ENCODE data around the gene SMAGP. TPM values are rescaled to one million over a fixed set of nuclear protein-coding genes. Genes with fewer than 3 reads are reported as not detected.

Gene SMAGP
- total and polyA plus RNA-seq, 10 donors, result 8.2 to 18.1 (median 11.6) TPM

DNA sequence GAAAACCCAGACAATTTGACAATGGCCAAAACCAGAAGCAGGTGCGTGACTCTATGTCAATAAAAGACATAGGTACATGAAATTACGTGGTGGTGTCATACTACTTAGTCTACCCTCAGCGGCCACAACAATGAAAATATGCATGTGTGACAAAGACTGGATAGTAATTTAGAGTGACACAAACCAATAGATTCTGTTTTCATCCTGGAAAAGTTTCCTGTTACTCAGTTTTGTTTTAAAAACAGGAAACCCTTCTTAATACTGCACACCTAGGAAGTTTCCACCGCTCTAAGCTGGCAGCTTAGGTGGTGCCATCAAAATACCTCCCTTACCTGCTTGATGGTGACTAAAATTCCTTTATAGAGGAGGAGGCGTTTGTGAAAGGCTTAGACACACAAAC lies 67.5 kb downstream of the SMAGP start:
- no peaks in the 10 kb centered on the region for H3K27me3 ChIP-seq (replicated peaks in 1 of 7)
- WGBS, 5 donors, result 86 to 90% (median 89%) methylated on average over 5 of the region's 5 CpGs
- H3K27ac ChIP-seq, result no peak overlapping the region
- no peaks in the 10 kb centered on the region for H3K9me3 ChIP-seq
- TF ChIP-seq POLR2AphosphoS5 (IDR thresholded peaks at IDR 0.05) (no peak), POLR2A (IDR thresholded peaks at IDR 0.05) (no peak), CTCF (IDR thresholded peaks at IDR 0.05 in 8 of 11, conservative IDR thresholded peaks at IDR 0.05 in 3 of 11) (no peak)
- no peak overlapping the region for H3K4me3 ChIP-seq
- intact Hi-C loops (cut with DNase I; ENCODE audit: low total_unique reads), result no loop called here
- no peak for DNase-seq
- H3K4me1 ChIP-seq, result no peaks in the 10 kb centered on the region
- H3K36me3 ChIP-seq, result peaks cover 0 to 39% (median 0%) of the 10 kb centered on the region in 6 donors

GRCh38 chr12:51200806-51201205 lies 69.4 kb downstream of the SMAGP start:
- Histone ChIP-seq H3K27me3 (replicated peaks in 1 of 7) (no peaks in the 10 kb centered on the region), H3K36me3 (peaks cover 0 to 40% (median 0%) of the 10 kb centered on the region in 6 donors), H3K27ac (no peak overlapping the region), H3K4me1 (no peaks in the 10 kb centered on the region), H3K4me3 (no peak overlapping the region), H3K9me3 (no peaks in the 10 kb centered on the region)
- no peak for TF ChIP-seq POLR2A (IDR thresholded peaks at IDR 0.05)
- no peak for TF ChIP-seq CTCF (IDR thresholded peaks at IDR 0.05 in 8 of 11, conservative IDR thresholded peaks at IDR 0.05 in 3 of 11)
- no peak for TF ChIP-seq POLR2AphosphoS5 (IDR thresholded peaks at IDR 0.05)
- intact Hi-C loops (cut with DNase I; ENCODE audit: low total_unique reads), result no loop called here
- DNase-seq, result no peak
- 92 to 96% (median 95%) methylated on average over 9 of the region's 9 CpGs for WGBS, 5 donors

DNA sequence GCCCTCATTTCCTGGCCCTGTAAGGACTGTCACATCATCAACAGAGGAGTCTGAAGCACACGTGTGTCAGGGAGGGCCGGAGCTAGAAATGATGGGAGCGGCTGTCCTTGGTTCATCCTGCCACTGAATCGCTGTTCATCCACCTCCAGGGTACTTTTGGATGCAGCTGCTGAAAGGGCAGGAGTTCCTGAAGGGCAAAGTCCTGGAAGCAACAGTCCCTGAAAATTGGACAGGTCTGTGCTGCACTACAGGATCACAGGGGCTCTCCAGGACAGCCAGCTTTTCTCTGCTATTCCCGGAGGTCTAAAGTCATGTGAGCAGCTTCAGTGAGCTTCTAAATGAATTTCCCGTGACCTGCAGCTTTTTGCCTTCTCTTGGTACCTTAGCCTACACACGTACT lies 70.1 kb downstream of the SMAGP start:
- intact Hi-C loops (cut with DNase I; ENCODE audit: low total_unique reads), result no loop called here
- no peak for DNase-seq

GRCh38 chr12:51199366-51199945 lies 70.8 kb downstream of the SMAGP start:
- WGBS, 5 donors, result 84 to 95% (median 90%) methylated on average over 9 to 10 of the region's 10 CpGs
- Histone ChIP-seq H3K4me3 (no peak overlapping the region), H3K36me3 (peaks cover 0 to 40% (median 0%) of the 10 kb centered on the region in 6 donors), H3K4me1 (no peaks in the 10 kb centered on the region), H3K27ac (no peak overlapping the region), H3K9me3 (no peaks in the 10 kb centered on the region), H3K27me3 (replicated peaks in 1 of 7) (no peaks in the 10 kb centered on the region)
- TF ChIP-seq CTCF (IDR thresholded peaks at IDR 0.05 in 8 of 11, conservative IDR thresholded peaks at IDR 0.05 in 3 of 11), result no peak
- no peak for TF ChIP-seq POLR2A (IDR thresholded peaks at IDR 0.05)
- TF ChIP-seq POLR2AphosphoS5 (IDR thresholded peaks at IDR 0.05), result no peak
- intact Hi-C loops (cut with DNase I; ENCODE audit: low total_unique reads), result no loop called here
- DNase-seq, result no peak

More for the DNA sequence above, 70.1 kb downstream of the SMAGP start:
- H3K27ac ChIP-seq, result no peak overlapping the region
- H3K4me3 ChIP-seq, result no peak overlapping the region
- H3K36me3 ChIP-seq, result peaks cover 0 to 40% (median 0%) of the 10 kb centered on the region in 6 donors
- TF ChIP-seq POLR2AphosphoS5 (IDR thresholded peaks at IDR 0.05) (no peak), CTCF (IDR thresholded peaks at IDR 0.05 in 8 of 11, conservative IDR thresholded peaks at IDR 0.05 in 3 of 11) (no peak), POLR2A (IDR thresholded peaks at IDR 0.05) (no peak)
- H3K4me1 ChIP-seq, result no peaks in the 10 kb centered on the region
- 87 to 91% (median 90%) methylated on average over 4 to 7 of the region's 7 CpGs for WGBS, 5 donors
- no peaks in the 10 kb centered on the region for H3K9me3 ChIP-seq
- no peaks in the 10 kb centered on the region for H3K27me3 ChIP-seq (replicated peaks in 1 of 7)

Measured in spleen (tissue), 11 donors.